ENCODE data around the gene HSD11B1L.

The HSD11B1L gene

DNA sequence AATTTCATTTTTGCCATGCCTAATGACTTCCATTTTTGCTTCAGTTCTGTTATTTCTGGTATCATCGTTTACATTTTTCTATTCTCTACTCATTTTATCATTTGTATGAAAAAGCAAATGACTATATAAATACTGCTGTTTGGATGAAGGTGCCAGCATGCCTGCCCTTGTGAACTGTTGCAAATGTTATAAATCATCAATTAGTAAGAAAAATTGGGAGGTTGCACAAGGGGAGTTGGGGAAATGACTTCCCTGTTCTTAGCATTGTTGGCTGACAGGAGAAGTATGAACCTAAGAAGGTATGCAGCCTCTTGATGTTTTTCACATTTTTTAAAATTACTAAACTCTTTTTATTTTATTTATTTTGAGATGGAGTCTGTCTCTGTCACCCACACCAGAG lies 42.9 kb upstream of the HSD11B1L start:
- peaks cover 14% of the 10 kb centered on the region for H3K36me3 ChIP-seq (ENCODE audit: control insufficient read depth, insufficient read depth, low read length)
- TF ChIP-seq, protein P1, sequence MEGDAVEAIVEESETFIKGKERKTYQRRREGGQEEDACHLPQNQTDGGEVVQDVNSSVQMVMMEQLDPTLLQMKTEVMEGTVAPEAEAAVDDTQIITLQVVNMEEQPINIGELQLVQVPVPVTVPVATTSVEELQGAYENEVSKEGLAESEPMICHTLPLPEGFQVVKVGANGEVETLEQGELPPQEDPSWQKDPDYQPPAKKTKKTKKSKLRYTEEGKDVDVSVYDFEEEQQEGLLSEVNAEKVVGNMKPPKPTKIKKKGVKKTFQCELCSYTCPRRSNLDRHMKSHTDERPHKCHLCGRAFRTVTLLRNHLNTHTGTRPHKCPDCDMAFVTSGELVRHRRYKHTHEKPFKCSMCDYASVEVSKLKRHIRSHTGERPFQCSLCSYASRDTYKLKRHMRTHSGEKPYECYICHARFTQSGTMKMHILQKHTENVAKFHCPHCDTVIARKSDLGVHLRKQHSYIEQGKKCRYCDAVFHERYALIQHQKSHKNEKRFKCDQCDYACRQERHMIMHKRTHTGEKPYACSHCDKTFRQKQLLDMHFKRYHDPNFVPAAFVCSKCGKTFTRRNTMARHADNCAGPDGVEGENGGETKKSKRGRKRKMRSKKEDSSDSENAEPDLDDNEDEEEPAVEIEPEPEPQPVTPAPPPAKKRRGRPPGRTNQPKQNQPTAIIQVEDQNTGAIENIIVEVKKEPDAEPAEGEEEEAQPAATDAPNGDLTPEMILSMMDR (IDR thresholded peaks at IDR 0.05; ENCODE audit: insufficient read depth, low read length, poor library complexity, severe bottlenecking) = no peak
- no peak for DNase-seq (ENCODE audit: extremely low read depth, insufficient read length)
- no peaks in the 10 kb centered on the region for H3K27me3 ChIP-seq (replicated peaks; ENCODE audit: control insufficient read depth, insufficient read depth, low read length)
- no peak overlapping the region for H3K4me3 ChIP-seq (replicated peaks; ENCODE audit: low read depth, low read length)

DNA sequence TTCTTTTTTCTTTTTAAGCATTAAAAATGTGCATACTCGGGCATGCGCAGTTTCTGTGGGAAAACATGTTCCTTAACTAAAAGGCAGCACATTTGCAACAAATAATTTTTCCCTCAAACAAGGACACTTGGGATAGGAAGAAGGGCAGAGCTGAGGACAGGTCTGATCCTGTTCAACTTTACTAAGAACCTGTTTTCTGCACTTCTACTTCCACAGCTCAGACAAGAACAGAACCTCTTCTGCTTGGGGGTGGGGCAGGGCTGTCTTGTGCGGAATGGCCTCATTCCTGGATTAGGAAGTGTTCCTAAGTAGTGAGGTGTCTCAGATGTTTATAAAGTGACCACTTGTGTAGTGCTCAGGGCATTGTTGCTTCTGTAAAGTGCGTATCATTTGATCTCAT lies 39.7 kb upstream of the HSD11B1L start:
- H3K4me3 ChIP-seq (replicated peaks; ENCODE audit: low read depth, low read length) = no peak overlapping the region
- TF ChIP-seq, protein P1 (IDR thresholded peaks at IDR 0.05; ENCODE audit: insufficient read depth, low read length, poor library complexity, severe bottlenecking) = no peak
- H3K36me3 ChIP-seq (ENCODE audit: control insufficient read depth, insufficient read depth, low read length) = peaks cover 28% of the 10 kb centered on the region
- no peak for DNase-seq (ENCODE audit: extremely low read depth, insufficient read length)
- H3K27me3 ChIP-seq (replicated peaks; ENCODE audit: control insufficient read depth, insufficient read depth, low read length) = no peaks in the 10 kb centered on the region

DNA sequence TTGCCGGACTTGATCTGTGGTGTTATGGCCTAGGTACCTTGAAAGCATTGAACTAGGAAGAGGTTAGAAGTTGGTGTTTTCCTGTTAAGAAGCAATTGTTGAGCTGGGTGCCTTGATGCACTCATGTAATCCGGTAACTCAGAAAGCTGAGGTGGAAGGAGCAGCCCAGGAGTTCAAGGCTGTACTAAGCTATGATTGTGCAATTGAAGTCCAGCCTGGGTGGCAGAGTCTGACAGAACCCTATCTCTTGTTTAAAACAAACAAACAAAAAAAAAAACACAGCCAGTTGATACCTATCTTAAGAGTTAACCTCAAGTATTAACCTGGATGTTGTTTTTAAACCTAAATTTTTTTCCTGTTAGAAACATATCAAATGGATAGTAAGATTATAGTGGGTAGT lies 38.6 kb upstream of the HSD11B1L start:
- Histone ChIP-seq H3K4me3 (replicated peaks; ENCODE audit: low read depth, low read length) (no peak overlapping the region), H3K27me3 (replicated peaks; ENCODE audit: control insufficient read depth, insufficient read depth, low read length) (no peaks in the 10 kb centered on the region), H3K36me3 (ENCODE audit: control insufficient read depth, insufficient read depth, low read length) (peaks cover 37% of the 10 kb centered on the region)
- TF ChIP-seq, protein P1 (IDR thresholded peaks at IDR 0.05; ENCODE audit: insufficient read depth, low read length, poor library complexity, severe bottlenecking) = no peak
- DNase-seq (ENCODE audit: extremely low read depth, insufficient read length) = no peak

DNA sequence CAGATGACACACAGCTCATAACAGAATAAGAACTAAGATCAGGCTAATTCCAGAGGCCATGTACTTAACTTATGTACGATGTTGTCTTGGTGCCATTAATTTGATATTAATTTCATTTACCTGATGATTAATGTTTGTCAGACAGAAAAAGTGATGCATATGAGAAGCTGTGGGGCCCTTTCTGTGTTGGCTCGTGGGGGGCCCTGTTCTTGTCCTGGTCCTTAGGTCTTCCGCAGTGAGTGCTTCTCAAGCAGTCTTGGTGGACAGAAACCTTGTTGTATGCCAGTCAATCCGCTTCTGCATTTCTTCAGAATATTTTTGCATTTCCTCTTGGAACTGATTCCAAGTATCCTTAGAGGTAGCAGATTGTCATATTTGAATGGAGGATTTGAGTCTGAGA lies 37.8 kb upstream of the HSD11B1L start:
- Histone ChIP-seq H3K36me3 (ENCODE audit: control insufficient read depth, insufficient read depth, low read length) (peaks cover 42% of the 10 kb centered on the region), H3K27me3 (replicated peaks; ENCODE audit: control insufficient read depth, insufficient read depth, low read length) (no peaks in the 10 kb centered on the region), H3K4me3 (replicated peaks; ENCODE audit: low read depth, low read length) (no peak overlapping the region)
- no peak for DNase-seq (ENCODE audit: extremely low read depth, insufficient read length)
- TF ChIP-seq, protein P1 (IDR thresholded peaks at IDR 0.05; ENCODE audit: insufficient read depth, low read length, poor library complexity, severe bottlenecking) = no peak

DNA sequence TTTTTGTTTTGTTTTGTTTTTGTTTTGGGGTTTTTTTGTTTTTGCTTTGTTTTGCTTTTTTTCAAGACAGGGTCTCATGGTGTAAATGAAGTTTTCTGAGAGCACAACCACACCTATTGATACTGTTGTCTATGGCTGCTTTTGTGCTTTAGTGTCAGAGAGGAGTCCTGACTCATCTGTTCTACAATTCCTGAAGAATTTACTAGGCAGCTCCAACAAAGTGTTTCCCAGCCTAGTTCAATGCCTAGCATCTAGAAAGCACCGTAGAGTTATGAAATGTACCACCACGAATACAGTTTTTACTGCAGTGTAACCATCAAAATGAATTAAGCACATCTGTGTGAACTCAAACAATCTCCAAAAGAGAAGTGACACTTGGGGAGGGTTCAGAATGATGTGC lies 36.8 kb upstream of the HSD11B1L start:
- DNase-seq (ENCODE audit: extremely low read depth, insufficient read length) = no peak
- Histone ChIP-seq H3K36me3 (ENCODE audit: control insufficient read depth, insufficient read depth, low read length) (peaks cover 42% of the 10 kb centered on the region), H3K27me3 (replicated peaks; ENCODE audit: control insufficient read depth, insufficient read depth, low read length) (no peaks in the 10 kb centered on the region), H3K4me3 (replicated peaks; ENCODE audit: low read depth, low read length) (no peak overlapping the region)
- TF ChIP-seq, protein P1 (IDR thresholded peaks at IDR 0.05; ENCODE audit: insufficient read depth, low read length, poor library complexity, severe bottlenecking) = no peak

DNA sequence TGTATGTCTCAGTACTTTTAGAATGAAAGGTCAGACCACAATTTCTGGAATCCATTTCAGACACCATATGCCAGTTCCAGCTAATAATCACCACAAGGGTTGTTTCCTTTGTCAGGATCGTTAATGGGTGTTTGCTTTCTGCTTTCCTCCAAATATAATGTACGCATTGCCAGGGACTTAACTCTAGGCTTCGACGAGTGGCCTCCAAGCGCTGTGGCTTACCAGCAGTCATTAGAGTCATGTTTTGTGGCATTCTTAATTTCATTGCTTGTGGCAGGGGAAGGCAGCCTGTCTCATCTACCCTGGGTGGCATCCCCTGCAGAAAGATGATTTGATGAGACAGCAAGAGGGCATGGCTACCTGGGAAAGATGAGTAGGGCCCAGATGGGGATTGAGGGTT lies 35.4 kb upstream of the HSD11B1L start:
- DNase-seq (ENCODE audit: extremely low read depth, insufficient read length) = no peak
- TF ChIP-seq, protein P1 (IDR thresholded peaks at IDR 0.05; ENCODE audit: insufficient read depth, low read length, poor library complexity, severe bottlenecking) = no peak
- no peak overlapping the region for H3K4me3 ChIP-seq (replicated peaks; ENCODE audit: low read depth, low read length)
- H3K27me3 ChIP-seq (replicated peaks; ENCODE audit: control insufficient read depth, insufficient read depth, low read length) = no peaks in the 10 kb centered on the region
- peaks cover 48% of the 10 kb centered on the region for H3K36me3 ChIP-seq (ENCODE audit: control insufficient read depth, insufficient read depth, low read length)

Data from GM06990 (cell line).